ACHN (cell line): ENCODE results near the gene COL4A1.
"Not testable (repeated sequence)": the region's sequence is repeated elsewhere in the genome, so short reads cannot be mapped to it uniquely, and the experiment has no call there.

Source experiments
- DNase-seq: peaks from one replicate; pipeline ENCODE4 v3.0.0-alpha.2; 2015
- in situ Hi-C: cut with HindIII; loops from 2 replicates; pipeline ENCODE4 v1.10.0; 2017; ENCODE audit warnings: low sequenced_read_pairs, low pct_ligation_motif_present, low pct_unique_long_range_greater_than_20kb

COL4A1 gene

GRCh38 chr13:110328573-110328972, 21.6 kb upstream of the COL4A1 start:
- DNase-seq = no peak
- in situ Hi-C loops = no loop called here

GRCh38 chr13:110327051-110327721, 20.2 kb upstream of the COL4A1 start:
- DNase-seq = no peak
- in situ Hi-C loops = no loop called here

GRCh38 chr13:110326263-110326904, 19.4 kb upstream of the COL4A1 start:
- in situ Hi-C loops = no loop called here

DNA sequence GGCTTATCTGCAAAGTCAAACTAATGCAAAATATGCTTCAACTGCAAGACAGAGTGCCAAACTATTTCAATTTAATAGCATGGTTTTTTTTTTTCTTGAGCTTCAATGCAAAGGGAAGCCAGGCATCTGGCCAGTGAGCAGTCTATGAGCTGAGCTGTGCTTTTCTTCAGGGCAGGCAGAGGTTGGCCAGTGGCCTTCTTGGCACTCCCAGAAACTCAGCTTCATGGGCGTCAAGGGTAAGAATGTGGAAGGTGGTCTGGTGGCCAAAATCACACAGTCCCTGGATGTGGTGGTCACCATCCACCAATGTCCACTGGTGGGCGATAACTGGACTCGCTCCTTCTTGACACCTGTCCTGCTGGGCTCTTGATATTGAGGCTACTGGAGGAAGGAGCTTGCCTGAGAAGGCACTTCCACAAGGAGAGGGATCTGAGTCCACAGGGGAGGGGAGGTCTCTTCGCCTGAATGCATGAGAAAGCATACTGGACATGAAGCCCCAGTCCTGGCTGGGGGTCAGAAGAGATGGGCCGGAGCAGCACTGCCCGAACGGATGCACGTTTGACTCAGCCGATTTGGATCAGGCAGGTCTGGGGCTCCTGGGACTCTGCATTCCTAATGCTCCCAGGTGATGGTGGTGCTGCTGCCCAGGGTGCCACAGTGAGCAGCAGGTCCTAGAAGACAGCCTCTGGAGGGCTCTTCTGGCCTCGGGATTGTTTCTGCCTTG, 17.2 kb upstream of the COL4A1 start:
- no peak for DNase-seq
- in situ Hi-C loops = no loop called here

More at GRCh38 chr13:110326263-110326904, 19.4 kb upstream of the COL4A1 start:
- no peak for DNase-seq

DNA sequence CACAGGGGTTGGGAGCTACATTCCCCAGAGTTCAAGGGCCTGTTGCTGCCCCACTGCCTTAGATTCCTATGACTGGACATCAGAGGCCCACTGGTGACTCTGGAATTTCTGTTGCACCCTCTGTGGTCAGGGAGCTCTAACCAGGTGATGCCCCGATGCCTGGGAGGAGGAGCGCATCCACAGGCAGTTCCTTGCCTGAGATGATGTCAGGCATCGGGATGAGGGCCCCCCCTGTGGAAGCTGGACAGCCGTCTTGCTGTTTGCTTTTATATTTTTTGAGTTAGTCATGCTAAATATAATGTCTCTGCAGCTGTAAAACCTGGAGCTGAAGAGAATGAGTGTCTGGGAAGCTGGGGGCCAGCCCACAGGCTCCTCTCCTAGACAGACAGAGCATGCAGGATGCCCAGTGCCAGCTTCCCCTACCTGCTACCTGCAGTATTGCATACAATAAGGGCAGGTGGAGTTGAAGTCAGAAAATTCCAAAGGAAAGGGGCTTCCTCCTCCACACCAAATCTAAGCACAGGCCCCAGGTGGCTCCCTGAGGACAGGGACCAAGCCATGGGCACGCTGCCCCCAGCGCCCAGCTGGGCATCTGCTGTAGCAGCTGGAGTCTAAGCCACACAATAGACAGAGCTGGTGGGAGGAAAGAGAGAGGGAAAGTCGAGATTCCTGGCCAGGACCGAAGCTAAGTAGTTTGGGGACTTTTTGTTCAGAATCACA, 16.4 kb upstream of the COL4A1 start:
- in situ Hi-C loops = no loop called here
- peak; percentile 88 for DNase-seq

DNA sequence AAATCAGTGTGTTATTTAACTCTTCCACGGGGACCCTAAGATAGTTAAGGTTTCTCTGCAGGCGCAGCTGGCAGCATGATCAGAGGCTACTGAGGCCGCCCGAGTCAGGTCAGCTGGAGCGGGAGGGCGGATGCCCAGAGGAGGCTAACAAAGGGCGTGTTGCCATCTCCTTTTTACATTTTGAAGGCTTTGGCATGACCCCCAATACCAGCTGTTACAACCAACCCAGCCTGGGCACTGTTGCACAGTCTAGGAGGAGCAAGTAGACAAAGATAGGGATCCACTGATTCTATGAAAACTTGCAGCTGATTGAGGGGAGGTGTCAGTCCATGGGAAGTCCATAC, 15.8 kb upstream of the COL4A1 start:
- in situ Hi-C loops = no loop called here
- DNase-seq = no peak

DNA sequence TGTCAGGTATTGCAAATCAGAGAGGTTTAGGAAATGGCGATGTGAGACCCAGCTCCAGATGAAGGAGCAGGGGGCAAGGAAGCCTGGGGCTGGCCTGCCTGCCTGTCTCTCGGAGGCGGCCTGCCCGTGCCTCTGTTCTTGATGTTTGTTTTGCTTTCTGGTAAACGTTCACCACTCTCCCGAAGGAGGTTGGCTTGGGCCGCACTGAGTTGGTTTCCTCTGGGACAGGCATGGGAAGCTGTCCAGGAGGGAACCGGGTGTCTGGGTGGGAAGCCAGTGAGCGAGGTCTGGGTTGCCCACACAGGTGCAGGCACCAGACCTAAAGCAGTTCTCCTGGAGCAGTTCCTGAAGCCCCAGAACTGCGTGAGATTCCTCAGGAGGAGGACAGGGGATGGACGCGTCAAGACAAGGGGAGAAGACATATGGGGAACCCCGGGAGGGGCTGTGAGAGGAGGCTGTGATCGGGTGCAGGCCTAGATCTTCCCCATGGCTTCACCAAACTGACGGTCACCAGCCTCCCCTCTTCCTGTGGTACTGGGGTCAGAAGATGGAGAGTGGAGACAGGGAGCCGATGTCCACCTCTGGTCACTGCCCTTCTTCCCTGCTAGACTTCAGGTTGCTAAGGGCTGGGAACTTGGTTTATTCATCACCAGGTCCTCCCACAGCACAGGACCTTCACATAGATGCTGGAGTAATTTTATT, 15.3 kb upstream of the COL4A1 start:
- in situ Hi-C loops = no loop called here
- DNase-seq = no peak

DNA sequence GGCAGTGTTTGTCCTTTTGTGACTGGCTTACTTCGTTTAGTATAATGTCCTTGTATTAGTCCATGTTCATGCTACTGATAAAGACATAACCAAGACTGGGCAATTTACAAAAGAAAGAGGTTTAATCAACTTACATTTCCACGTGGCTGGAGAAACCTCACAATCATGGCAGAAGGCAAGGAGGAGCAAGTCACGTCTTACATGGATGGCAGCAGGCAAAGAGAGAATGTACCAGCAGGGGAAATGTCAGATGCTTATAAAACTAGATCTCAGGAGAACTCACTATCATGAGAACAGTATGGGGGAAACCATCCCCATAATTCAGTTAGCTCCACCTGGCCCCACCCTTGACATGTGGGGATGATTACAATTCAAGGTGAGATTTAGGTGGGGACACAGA, 14.6 kb upstream of the COL4A1 start:
- DNase-seq, in situ Hi-C loops: not testable (repeated sequence)

DNA sequence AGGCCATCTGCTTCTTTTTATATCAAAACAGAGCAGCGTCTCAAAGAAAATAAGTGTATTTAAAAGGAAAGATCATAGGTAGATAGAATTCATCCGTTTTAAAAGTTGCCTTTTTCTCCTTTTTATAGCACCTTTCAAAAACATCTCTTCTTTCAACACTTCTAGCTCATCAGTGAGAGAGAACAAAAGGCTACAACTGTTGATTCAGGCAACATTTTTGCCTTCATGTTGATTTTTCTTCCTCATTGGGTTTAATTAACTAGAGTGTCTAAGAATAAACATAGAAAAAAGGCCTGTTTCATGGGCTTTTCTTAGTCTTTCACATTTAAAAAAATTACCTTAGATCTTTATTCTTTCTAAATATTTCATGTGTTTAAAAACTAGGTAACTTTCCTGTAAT, 13.7 kb upstream of the COL4A1 start:
- DNase-seq = no peak
- in situ Hi-C loops = no loop called here

DNA sequence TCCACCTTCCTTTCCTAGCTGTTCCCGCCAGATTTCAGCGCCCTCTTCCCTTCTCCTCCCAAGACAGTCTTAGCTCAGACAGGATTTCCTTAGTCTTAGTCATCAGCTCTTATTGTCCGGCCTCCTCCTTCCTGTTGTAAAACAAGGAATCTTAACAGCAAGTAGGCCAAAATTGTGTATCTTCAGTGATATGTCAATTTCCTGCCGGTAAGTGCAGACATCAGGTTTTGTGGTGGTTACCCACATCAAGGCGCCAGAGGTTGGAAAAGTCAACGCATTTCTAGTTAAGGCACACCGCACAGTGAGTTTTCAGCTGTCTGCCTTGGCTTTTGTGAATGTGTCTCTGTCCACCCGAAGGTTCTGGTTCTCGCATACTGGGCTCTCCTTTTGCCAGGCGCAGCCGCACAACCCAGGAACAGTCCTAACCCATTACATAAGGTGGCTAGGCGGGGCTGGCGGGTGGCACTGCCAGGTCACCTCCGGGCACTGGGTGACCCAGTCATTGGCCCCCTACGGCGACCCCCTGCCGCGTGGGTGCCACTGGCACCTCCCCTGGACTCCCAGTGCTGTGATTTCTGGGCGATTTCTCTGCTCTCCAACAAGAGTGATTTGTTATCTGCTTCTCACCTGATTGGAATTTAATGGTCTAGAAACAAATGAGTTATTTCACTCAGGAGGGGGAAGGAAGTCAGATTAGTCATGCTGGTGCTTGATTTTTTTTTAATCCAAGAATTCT, 13.0 kb upstream of the COL4A1 start:
- in situ Hi-C loops = no loop called here
- DNase-seq = peak; percentile 85

DNA sequence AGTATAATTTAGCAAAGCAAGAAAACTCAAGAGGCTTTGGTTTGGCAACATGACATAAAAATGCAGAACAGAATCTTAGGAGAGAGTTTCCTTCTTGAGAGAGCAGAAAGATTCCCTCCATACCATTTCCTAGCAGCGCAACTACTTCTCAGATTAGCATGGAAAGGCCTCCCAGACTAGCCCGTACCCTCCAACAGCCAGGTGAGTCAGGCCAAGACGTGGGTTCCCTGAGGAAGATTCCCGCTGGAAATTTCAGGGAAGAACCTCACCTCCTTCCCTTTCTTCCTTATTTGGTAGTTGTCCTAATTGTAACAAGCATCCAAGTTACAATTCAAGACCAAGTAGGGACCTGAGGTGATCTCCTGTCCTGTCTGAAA, 12.4 kb upstream of the COL4A1 start:
- DNase-seq = no peak
- in situ Hi-C loops = no loop called here

DNA sequence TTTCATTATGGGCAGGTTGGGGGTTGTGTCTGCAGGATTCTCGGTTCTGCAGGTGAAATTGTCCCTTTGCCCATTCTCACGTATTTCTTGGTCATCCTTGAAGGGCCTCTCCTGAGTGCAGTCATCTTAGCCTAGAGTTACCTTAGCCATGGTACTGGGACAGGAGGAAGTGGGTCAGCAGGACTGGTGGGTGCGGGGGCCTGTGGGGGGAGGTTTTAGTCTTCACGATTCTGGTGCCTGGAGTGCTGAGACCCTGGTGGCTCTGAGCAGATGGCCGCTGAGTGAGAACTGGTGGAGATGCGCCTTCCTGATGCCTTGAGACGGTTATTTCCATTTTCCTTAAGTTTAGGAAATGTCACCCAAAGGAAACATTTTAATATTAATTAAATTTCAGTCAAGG, 12.0 kb upstream of the COL4A1 start:
- in situ Hi-C loops = no loop called here
- no peak for DNase-seq

- no peak for DNase-seq
- in situ Hi-C loops = no loop called here
Observed at GRCh38 chr13:110317496-110318195, 10.7 kb upstream of the COL4A1 start.

GRCh38 chr13:110317093-110317492, 10.1 kb upstream of the COL4A1 start:
- DNase-seq = no peak
- in situ Hi-C loops = no loop called here

GRCh38 chr13:110316196-110316595, 9.2 kb upstream of the COL4A1 start:
- DNase-seq = no peak
- in situ Hi-C loops = no loop called here

DNA sequence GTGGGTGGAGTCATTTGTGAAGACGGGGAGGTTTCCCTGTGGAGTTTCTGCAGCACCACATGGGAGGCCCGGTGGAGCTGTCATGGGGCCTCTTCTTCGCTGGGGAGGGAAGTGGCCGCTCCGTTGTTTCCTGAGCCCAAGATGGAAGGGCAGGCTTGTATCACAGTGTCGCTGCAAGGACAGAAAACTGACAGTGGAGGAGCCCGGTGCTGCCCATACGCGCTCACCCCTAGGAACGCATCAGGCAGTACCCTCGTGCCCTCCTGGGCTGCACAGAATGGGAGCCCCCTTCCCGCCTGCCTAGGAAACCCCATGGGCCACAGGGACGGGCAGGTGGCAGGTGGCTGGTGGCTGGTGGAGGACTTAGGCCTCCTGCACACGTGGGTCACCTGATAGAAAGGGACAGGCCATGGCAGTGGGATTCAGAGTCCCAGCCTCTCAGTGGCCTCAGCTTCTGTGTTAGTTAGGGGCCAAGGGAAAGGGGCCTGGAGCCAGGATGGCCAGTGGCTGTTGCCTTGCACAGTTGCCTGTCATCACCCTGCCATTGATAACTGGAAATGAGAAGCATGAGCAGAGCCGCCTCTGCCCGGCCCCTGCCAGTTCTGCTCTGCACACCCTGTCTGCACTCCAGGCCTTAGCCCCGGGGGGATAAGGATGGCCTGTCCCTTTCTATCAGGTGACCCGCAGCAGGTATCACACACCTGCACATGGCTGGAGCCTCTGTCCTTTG, 7.7 kb upstream of the COL4A1 start:
- in situ Hi-C loops = no loop called here
- DNase-seq = no peak

- DNase-seq, in situ Hi-C loops: not testable (repeated sequence)
Observed at GRCh38 chr13:110313733-110314132, 6.8 kb upstream of the COL4A1 start.
